ENCODE measurements around the gene BRIP1. TPM values are rescaled to one million over a fixed set of nuclear protein-coding genes. Genes with fewer than 3 reads are reported as not detected.
"Not testable (repeated sequence)": the region's sequence is repeated elsewhere in the genome, so short reads cannot be mapped to it uniquely, and the experiment has no call there.

BRIP1 gene
- total RNA-seq, 2 donors from 2014 or later, result 1.3 to 3.9 TPM

- H3K4me1 ChIP-seq (replicated peaks), result no peaks in the 10 kb centered on the region
- no peak overlapping the region for H3K4me3 ChIP-seq
- H3K27ac ChIP-seq, result no peak overlapping the region
- H3K27me3 ChIP-seq (replicated peaks; ENCODE audit: insufficient read depth), result no peaks in the 10 kb centered on the region
- intact Hi-C loops (cut with DNase I), result no loop called here
- no peak for TF ChIP-seq CTCF (IDR thresholded peaks at IDR 0.05)
- no peak for TF ChIP-seq POLR2A (IDR thresholded peaks at IDR 0.05)
- no peak for TF ChIP-seq POLR2AphosphoS5 (IDR thresholded peaks at IDR 0.05)
- 95% methylated on average over 2 of the region's 2 CpGs for WGBS
- no peaks in the 10 kb centered on the region for H3K9me3 ChIP-seq
- no peak for DNase-seq (ENCODE audit: low spot score)
- no peaks in the 10 kb centered on the region for H3K36me3 ChIP-seq
Measured at GRCh38 chr17:61683466-61683865, 179.9 kb downstream of the BRIP1 start.

GRCh38 chr17:61680921-61681320 is 182.4 kb downstream of the BRIP1 start:
- intact Hi-C loops (cut with DNase I), result no loop called here
- no peaks in the 10 kb centered on the region for H3K4me1 ChIP-seq (replicated peaks)
- TF ChIP-seq POLR2A (IDR thresholded peaks at IDR 0.05) (no peak), POLR2AphosphoS5 (IDR thresholded peaks at IDR 0.05) (no peak), CTCF (IDR thresholded peaks at IDR 0.05) (no peak)
- H3K36me3 ChIP-seq, result no peaks in the 10 kb centered on the region
- H3K27ac ChIP-seq, result no peak overlapping the region
- H3K9me3 ChIP-seq, result no peaks in the 10 kb centered on the region
- H3K4me3 ChIP-seq, result no peak overlapping the region
- WGBS, result 96% methylated on average over 10 of the region's 10 CpGs
- no peaks in the 10 kb centered on the region for H3K27me3 ChIP-seq (replicated peaks; ENCODE audit: insufficient read depth)
- DNase-seq (ENCODE audit: low spot score), result no peak

- no peaks in the 10 kb centered on the region for H3K27me3 ChIP-seq (replicated peaks; ENCODE audit: insufficient read depth)
- intact Hi-C loops (cut with DNase I), result no loop called here
- TF ChIP-seq POLR2AphosphoS5 (IDR thresholded peaks at IDR 0.05) (no peak), POLR2A (IDR thresholded peaks at IDR 0.05) (no peak), CTCF (IDR thresholded peaks at IDR 0.05) (no peak)
- 52% methylated on average over 1 of the region's 1 CpG for WGBS
- H3K4me1 ChIP-seq (replicated peaks), result no peaks in the 10 kb centered on the region
- no peaks in the 10 kb centered on the region for H3K36me3 ChIP-seq
- no peak overlapping the region for H3K4me3 ChIP-seq
- no peak overlapping the region for H3K27ac ChIP-seq
- H3K9me3 ChIP-seq, result no peaks in the 10 kb centered on the region
- DNase-seq (ENCODE audit: low spot score), result no peak
Measured at GRCh38 chr17:61678339-61678738, 185.0 kb downstream of the BRIP1 start.

GRCh38 chr17:61677150-61677811 is 186.0 kb downstream of the BRIP1 start:
- DNase-seq (ENCODE audit: low spot score); H3K4me3 ChIP-seq; H3K27ac ChIP-seq; H3K27me3 ChIP-seq (replicated peaks; ENCODE audit: insufficient read depth); H3K4me1 ChIP-seq (replicated peaks); intact Hi-C loops (cut with DNase I); H3K9me3 ChIP-seq; H3K36me3 ChIP-seq: not testable (repeated sequence)
- 67% methylated on average over 7 of the region's 7 CpGs for WGBS

- H3K36me3 ChIP-seq, result not testable (repeated sequence)
Measured at GRCh38 chr17:61676522-61676921, 186.8 kb downstream of the BRIP1 start.

GRCh38 chr17:61674609-61675008 is 188.7 kb downstream of the BRIP1 start:
- intact Hi-C loops (cut with DNase I); H3K4me3 ChIP-seq; H3K36me3 ChIP-seq; H3K4me1 ChIP-seq (replicated peaks); H3K27me3 ChIP-seq (replicated peaks; ENCODE audit: insufficient read depth); DNase-seq (ENCODE audit: low spot score); H3K9me3 ChIP-seq; H3K27ac ChIP-seq: not testable (repeated sequence)
- 98% methylated on average over 2 of the region's 2 CpGs for WGBS

More at GRCh38 chr17:61676522-61676921, 186.8 kb downstream of the BRIP1 start:
- intact Hi-C loops (cut with DNase I); H3K9me3 ChIP-seq; DNase-seq (ENCODE audit: low spot score); H3K4me3 ChIP-seq; H3K4me1 ChIP-seq (replicated peaks); H3K27me3 ChIP-seq (replicated peaks; ENCODE audit: insufficient read depth); H3K27ac ChIP-seq: not testable (repeated sequence)

- H3K4me3 ChIP-seq; DNase-seq (ENCODE audit: low spot score); H3K4me1 ChIP-seq (replicated peaks); H3K9me3 ChIP-seq; H3K27me3 ChIP-seq (replicated peaks; ENCODE audit: insufficient read depth); intact Hi-C loops (cut with DNase I); H3K27ac ChIP-seq; H3K36me3 ChIP-seq: not testable (repeated sequence)
- 87% methylated on average over 16 of the region's 16 CpGs for WGBS
Measured at GRCh38 chr17:61673019-61673897, 190.1 kb downstream of the BRIP1 start.

All from prostate gland (tissue), 2 donors.